Stimulated activated naive CD8-positive, alpha-beta T cell treated with anti-CD3 and anti-CD28 coated beads, Interleukin-15, Interleukin-2, amounts not matched to agents 100 U/mL and 50 U/mL, for 24 hours (primary cell): ENCODE data around the gene MEIOB.
"Not testable (repeated sequence)": the region's sequence is repeated elsewhere in the genome, so short reads cannot be mapped to it uniquely, and the experiment has no call there.

Experiments
- ATAC-seq: fragments of 150-1000 bp; cut with Tn5 transposase; one replicate; pipeline ENCODE4 v1.10.0; 2021
- DNase-seq: peaks from one replicate; pipeline ENCODE4 v3.0.0; 2021

MEIOB gene

GRCh38 chr16:1810106-1810505, 61.9 kb downstream of the MEIOB start:
- no peak for DNase-seq
- peak; percentile 10 for ATAC-seq

- ATAC-seq = no peak
- no peak for DNase-seq
Measured at GRCh38 chr16:1809281-1809801, 62.6 kb downstream of the MEIOB start.

GRCh38 chr16:1808691-1809090, 63.3 kb downstream of the MEIOB start:
- no peak for DNase-seq
- ATAC-seq = no peak

- no peak for ATAC-seq
- DNase-seq = no peak
Measured at GRCh38 chr16:1807626-1808025, 64.3 kb downstream of the MEIOB start.

GRCh38 chr16:1800701-1801100, 71.3 kb downstream of the MEIOB start:
- no peak for ATAC-seq

GRCh38 chr16:1799263-1799662, 72.7 kb downstream of the MEIOB start:
- not testable (repeated sequence) for DNase-seq, ATAC-seq

More at GRCh38 chr16:1800701-1801100, 71.3 kb downstream of the MEIOB start:
- DNase-seq = no peak

- DNase-seq (no peak), ATAC-seq (no peak)
Measured at GRCh38 chr16:1794908-1795666, 76.9 kb downstream of the MEIOB start.

- ATAC-seq = no peak
- no peak for DNase-seq
Measured at GRCh38 chr16:1794221-1794871, 77.6 kb downstream of the MEIOB start.

GRCh38 chr16:1793578-1794220, 78.3 kb downstream of the MEIOB start, which contains the start of gene IGFALS:
Gene IGFALS (minus strand): TSS chr16:1793705. CDS start chr16:1793652, 53 bp downstream.
- no peak for DNase-seq

GRCh38 chr16:1792836-1793577, 79.0 kb downstream of the MEIOB start:
- DNase-seq (no peak), ATAC-seq (no peak)

More at GRCh38 chr16:1793578-1794220, 78.3 kb downstream of the MEIOB start, which contains the start of gene IGFALS:
- no peak for ATAC-seq

GRCh38 chr16:1791943-1792812, 79.8 kb downstream of the MEIOB start:
- ATAC-seq (no peak), DNase-seq (no peak)

GRCh38 chr16:1791256-1791942, 80.6 kb downstream of the MEIOB start:
- DNase-seq (no peak), ATAC-seq (no peak)

GRCh38 chr16:1790611-1791255, 81.2 kb downstream of the MEIOB start:
- DNase-seq (no peak), ATAC-seq (no peak)

- no peak for ATAC-seq
- DNase-seq = no peak
Measured at GRCh38 chr16:1790261-1790610, 81.7 kb downstream of the MEIOB start.

- DNase-seq (no peak), ATAC-seq (no peak)
Measured at GRCh38 chr16:1789643-1790045, 82.3 kb downstream of the MEIOB start.

GRCh38 chr16:1788708-1789100, 83.3 kb downstream of the MEIOB start:
- DNase-seq = no peak

GRCh38 chr16:1788095-1788707, 83.8 kb downstream of the MEIOB start:
- DNase-seq (no peak), ATAC-seq (no peak)

More at GRCh38 chr16:1788708-1789100, 83.3 kb downstream of the MEIOB start:
- no peak for ATAC-seq

- no peak for ATAC-seq
- no peak for DNase-seq
Measured at GRCh38 chr16:1787322-1788094, 84.5 kb downstream of the MEIOB start.

- DNase-seq (peak; percentile 2), ATAC-seq (no peak)
Measured at GRCh38 chr16:1787056-1787321, 85.0 kb downstream of the MEIOB start.
